Hematopoietic multipotent progenitor cell treated with erythropoietin and hydrocortisone succinate and interleukin-3 and kit ligand, for 17 days (in vitro differentiated cells): ENCODE measurements around the gene SUSD4.

ENCODE experiments used
- DNase-seq: peaks from one replicate; pipeline ENCODE4 v3.0.0-alpha.2; 2015; ENCODE audit warnings: low spot score

The SUSD4 gene

GRCh38 chr1:223363057-223363855 lies 720 bp downstream of the SUSD4 start:
- DNase-seq = no peak

GRCh38 chr1:223358826-223359225 lies 5.2 kb downstream of the SUSD4 start:
- no peak for DNase-seq

GRCh38 chr1:223355699-223356098 lies 8.3 kb downstream of the SUSD4 start:
- DNase-seq = no peak

- DNase-seq = no peak
Observed at GRCh38 chr1:223353939-223354338, 10.0 kb downstream of the SUSD4 start.

GRCh38 chr1:223352944-223353343 lies 11.0 kb downstream of the SUSD4 start:
- DNase-seq = no peak

GRCh38 chr1:223350361-223350908 lies 13.5 kb downstream of the SUSD4 start:
- no peak for DNase-seq

GRCh38 chr1:223349241-223349640 lies 14.7 kb downstream of the SUSD4 start:
- no peak for DNase-seq

- no peak for DNase-seq
Observed at GRCh38 chr1:223348439-223348838, 15.5 kb downstream of the SUSD4 start.

- DNase-seq = no peak
Observed at GRCh38 chr1:223347583-223347982, 16.4 kb downstream of the SUSD4 start.

- DNase-seq = no peak
Observed at GRCh38 chr1:223346311-223346710, 17.7 kb downstream of the SUSD4 start.

GRCh38 chr1:223345720-223346119 lies 18.3 kb downstream of the SUSD4 start:
- no peak for DNase-seq

- DNase-seq = no peak
Observed at GRCh38 chr1:223344491-223344890, 19.5 kb downstream of the SUSD4 start.

GRCh38 chr1:223343692-223344091 lies 20.3 kb downstream of the SUSD4 start:
- DNase-seq = no peak

GRCh38 chr1:223341121-223341520 lies 22.9 kb downstream of the SUSD4 start:
- no peak for DNase-seq

- no peak for DNase-seq
Observed at GRCh38 chr1:223340637-223341036, 23.3 kb downstream of the SUSD4 start.

GRCh38 chr1:223339861-223340260 lies 24.1 kb downstream of the SUSD4 start:
- DNase-seq = no peak

- DNase-seq = no peak
Observed at GRCh38 chr1:223338811-223339746, 24.9 kb downstream of the SUSD4 start.

GRCh38 chr1:223337174-223337869 lies 26.7 kb downstream of the SUSD4 start:
- DNase-seq = no peak

GRCh38 chr1:223334156-223334555 lies 29.8 kb downstream of the SUSD4 start:
- DNase-seq = no peak

- DNase-seq = no peak
Observed at GRCh38 chr1:223332997-223333396, 31.0 kb downstream of the SUSD4 start.

- DNase-seq = no peak
Observed at GRCh38 chr1:223331929-223332328, 32.0 kb downstream of the SUSD4 start.

- no peak for DNase-seq
Observed at GRCh38 chr1:223331301-223331700, 32.7 kb downstream of the SUSD4 start.
